HG03196 (cell line): ENCODE measurements around the gene AQP9.
"Not testable (repeated sequence)": the region's sequence is repeated elsewhere in the genome, so short reads cannot be mapped to it uniquely, and the experiment has no call there.

ENCODE experiments used
- ATAC-seq: cut with Tn5 transposase; IDR thresholded peaks from one replicate; pipeline ENCODE4 v1.9.1; 2021; ENCODE audit not compliant: unreplicated experiment

The AQP9 gene

DNA sequence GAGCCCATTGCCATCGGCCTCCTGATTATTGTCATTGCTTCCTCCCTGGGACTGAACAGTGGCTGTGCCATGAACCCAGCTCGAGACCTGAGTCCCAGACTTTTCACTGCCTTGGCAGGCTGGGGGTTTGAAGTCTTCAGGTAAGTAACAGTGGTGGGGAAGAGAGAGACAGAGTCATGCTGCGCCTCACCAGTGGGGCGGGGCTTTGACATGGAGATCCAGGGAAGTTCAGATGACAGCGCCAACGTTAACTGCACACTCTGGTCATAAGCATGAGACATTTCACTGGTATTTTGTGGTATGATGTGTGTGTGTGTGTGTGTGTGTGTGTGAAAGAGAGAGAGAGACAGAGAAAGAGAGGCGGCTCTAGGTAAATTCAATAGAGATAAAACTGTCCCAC is 41.0 kb downstream of the AQP9 start:
- no peak for ATAC-seq

DNA sequence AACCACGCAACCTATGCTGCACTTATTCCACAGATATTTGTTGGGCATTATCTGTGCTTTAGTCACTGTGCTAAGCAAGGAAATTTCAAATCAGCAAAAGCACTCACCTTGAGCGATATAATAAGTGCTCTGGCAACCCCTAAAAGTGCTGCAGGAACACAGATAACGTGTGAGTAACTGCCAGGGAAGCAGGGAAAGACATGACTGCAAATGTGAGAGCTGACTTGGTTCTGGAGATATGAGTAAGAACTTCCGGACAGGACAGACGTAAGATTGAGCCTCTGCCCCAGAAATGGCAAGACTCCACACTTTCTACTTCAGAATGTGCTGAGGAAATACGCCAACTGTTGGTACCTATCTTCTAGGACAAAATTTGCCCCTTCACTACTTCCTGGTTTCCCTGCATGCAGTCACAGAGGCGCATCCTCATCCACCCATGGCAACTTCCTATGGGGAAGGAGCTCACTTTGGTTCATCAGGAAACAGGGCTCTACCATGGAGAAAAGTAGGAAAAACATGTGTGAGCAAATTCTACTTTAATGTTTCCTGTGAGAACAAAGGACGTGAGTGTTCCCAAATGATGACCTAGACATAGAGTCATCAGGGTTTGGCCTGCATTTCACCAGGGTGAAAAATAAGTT is 41.7 kb downstream of the AQP9 start:
- no peak for ATAC-seq

DNA sequence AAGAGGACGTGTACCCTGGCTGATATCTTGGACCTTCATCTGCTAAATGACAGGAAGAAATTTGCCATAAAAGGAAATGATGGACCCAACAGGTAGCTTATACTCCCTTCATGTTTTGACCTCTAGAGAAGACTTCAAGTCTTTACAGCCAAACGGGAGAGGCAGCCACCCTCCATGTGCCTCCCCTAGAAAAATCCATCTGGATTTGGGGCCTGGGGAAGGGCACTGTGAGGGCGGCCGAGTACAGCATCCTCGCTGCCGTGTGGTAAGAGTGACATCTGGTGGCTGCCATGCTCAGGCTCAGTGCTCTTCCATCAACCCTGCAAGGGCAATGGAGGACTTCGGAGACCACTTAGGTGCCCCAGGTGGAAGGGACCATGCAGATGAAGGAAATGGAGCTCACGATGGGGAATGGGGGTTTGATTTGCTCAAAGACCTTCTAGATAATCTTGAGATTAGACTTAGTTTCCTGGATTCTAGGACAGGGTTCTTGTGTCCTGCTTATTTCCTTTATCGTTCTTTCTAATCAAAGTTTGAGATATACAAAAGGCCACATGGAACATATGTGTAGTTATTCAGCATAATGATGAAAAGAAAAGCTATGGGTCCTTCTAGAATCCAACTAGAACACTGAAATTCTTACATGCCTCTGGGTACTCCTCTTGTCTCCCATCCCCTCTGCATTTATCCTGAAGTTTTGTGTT is 44.4 kb downstream of the AQP9 start:
- no peak for ATAC-seq

DNA sequence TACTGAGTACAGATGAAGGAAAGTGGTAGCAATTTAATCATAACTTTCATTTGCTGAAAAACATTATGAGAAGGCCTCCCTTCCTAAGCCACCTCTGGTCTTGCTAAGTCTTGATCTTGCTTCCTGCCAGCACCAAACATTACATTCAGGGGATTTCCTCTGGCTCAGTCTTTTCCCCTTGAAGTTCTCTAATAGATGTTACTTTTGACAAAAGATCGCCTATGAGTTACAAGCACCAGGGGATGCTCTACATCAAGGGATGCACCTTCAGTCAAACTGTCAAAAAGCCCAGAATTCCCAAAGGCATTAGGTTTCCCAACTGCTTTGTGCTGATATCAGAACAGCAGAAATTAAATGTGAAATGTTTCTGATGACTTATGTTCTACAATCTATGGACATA is 47.3 kb downstream of the AQP9 start:
- ATAC-seq = no peak

DNA sequence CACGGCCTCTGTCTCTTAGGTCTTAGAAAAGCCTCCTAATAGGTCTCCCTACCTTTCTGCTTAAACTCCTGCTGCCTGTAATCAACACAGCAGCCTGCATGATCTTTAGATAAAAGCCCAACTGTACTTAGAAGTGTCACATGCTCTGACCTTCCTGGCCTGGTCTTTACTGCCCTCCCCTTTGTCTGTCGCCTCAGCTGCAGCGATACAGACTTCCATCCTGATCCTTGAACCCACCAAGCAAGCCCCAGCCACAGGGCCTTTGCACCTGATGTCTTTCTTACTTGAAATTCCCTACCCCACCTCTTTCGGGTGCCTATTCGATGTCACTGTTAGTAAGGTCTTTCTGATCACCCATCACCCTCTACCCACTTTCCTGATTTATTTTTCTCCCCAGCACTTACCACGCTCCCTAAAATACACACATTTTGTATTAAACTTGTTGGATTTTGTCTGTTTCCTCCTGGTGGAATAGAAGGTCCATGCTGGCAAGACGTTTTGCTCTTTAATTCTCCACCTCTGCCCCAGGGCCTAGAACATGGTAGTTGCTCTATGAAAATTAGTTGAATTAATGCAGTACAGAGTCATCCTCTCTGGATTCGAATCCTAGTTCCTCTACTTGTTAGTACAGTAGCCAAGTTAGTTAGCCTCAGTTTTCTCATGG is 51.1 kb downstream of the AQP9 start:
- ATAC-seq = no peak

DNA sequence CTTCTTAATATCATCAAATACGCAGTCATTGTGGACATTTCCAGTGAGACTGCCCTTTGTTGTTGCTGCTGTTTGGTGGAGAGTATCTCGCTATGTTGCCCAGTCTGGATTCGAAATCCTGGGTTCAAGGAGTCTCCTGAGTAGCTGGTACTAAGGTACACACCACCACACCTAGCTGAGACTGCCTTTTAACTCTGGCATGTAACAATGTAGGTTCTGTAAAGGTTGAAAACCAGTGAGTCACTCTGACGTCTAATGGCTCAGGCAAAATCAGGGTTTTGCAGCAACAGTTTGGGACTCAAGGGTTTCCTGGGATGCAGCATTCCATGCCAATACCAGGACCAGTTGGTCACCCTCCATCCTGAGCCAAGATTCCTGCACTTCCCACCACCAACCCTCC is 52.2 kb downstream of the AQP9 start:
- no peak for ATAC-seq

DNA sequence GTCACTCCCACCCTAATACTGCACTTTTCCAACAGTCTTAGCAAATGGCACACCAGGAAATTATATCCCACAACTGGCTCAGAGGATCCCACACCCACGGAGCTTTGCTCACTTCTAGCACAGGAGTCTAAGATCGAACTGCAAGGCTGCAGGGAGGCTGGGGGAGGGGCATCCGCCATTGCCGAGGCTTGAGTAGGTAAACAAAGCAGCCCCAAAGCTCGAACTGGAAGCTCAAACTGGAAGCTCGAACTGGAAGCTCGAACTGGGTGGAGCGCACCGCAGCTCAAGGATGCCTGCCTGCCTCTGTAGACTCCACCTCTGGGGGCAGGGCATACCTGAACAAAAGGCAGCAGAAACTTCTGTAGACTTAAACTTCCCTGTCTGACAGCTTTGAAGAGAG is 55.5 kb downstream of the AQP9 start:
- not testable (repeated sequence) for ATAC-seq

DNA sequence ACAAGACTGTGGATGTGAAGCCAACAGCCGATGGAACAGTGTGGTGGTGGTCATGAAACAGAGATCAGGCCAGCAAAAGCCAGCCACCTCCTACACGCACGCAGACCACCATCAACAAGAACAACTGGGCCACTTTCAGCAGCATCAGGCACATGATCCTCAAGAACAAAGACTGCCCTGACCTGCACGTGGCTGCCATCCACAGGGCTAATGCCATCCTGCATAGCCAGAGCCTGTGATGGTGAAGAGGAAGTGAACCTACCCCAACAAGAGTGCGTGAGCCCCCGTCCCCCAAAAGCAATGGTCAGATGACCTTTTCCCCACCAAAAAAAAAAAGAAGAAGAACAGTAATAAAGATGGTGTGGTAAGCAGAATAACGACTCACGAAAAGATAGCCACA is 62.6 kb downstream of the AQP9 start:
- no peak for ATAC-seq

DNA sequence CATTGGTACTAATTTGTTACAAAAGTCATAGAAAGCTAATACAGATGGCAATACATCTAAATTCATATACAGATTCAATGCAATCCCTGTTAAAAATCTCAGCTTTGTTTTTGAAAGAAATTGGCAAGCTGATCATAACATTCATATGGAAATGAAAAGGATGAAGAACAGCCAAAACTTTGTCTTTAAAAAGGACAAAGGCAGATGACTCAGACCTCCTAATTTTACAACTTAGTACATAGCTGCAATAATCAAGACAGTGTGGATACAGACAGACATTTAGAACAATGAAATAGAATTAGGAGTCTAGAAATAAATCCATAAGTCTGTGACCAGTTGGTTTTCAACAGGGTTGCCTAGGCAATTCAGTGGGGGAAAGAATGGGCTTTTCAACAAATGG is 63.3 kb downstream of the AQP9 start:
- ATAC-seq = no peak

DNA sequence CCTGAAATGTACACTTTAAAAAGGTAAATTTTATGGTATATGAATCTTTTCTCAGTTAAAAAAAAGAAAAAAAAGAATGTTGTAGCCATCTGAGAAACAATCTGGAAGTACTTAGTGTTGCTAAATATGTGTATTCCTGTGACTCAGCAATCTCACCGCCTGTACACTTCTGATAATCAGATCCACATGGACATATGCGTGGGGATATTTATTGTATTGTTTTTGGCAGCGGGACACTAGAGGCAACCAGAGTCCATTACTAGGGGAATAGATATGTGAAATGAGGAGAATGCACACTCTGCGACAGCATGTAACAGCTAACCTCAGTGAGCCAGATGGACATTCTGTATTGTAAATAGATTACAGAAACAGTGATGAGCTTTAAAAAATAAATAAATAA is 65.4 kb downstream of the AQP9 start:
- no peak for ATAC-seq

DNA sequence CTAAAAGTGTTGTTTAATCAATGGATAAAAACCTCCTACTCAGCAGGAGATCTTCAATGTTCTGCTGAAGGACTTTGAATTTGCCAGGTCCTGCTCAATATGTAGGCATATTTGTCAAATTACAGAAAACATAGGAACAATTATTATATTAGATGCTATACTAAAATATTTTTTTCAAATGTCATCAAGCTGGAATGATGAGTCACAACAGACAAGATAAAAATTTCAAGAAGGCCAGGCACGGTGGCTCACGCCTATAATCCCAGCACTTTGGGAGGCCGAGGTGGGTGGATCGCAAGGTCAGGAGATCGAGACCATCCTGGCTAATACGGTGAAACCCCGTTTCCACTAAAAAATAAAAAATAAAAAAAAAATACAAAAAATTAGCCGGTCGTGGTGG is 68.0 kb downstream of the AQP9 start:
- ATAC-seq = no peak

DNA sequence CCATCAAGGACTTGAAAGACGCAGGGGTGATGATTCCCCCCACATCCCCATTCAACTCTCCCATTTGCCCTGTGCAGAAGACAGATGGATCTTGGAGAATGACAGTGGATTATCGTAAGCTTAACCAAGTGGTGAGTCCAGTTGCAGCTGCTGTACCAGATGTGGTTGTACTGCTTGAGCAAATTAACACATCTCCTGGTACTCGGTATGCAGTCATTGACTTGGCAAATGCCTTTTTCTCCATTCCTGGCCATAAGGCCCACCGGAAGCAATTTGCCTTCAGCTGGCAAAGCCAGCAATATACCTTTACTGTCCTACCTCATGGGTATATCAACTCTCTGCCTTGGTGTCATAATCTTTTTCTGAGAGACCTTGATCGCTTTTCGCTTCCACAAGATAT is 70.0 kb downstream of the AQP9 start:
- ATAC-seq = not testable (repeated sequence)

DNA sequence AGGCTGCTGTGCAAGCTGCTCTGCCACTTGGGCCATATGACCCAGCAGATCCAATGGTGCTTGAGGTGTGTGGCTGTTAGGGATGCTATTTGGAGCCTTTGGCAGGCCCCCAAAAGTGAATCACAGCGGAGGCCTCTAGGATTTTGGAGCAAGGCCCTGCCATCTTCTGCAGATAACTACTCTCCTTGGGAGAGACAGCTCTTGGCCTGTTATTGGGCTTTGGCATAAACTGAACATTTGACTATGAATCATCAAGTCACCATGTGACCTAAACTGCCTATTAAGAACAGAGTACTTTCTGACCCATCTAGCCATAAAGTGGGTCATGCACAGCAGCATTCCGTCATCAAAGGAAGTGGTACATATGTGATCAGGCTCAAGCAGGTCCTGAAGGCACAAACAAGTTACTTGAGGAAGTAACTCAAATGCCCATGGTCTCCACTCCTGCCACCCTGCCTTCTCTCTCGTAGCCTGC is 70.9 kb downstream of the AQP9 start:
- ATAC-seq = not testable (repeated sequence)

DNA sequence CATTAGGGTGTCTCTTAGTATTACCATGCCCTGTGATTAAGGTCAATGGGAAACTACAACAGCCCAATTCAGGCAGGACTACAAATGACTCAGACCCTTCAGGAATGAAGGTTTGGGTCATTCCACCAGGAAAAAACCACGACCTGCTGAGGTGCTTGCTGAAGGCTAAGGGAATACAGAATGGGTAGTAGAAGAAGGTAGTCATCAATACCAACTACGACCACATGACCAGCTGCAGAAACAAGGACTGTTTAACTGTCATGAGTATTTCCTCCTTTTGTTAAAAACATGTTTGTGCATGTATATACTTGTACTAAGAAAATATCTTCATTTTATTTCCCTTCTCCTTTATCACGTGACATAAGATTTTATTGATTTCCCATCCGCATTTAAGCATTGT is 71.8 kb downstream of the AQP9 start:
- not testable (repeated sequence) for ATAC-seq

DNA sequence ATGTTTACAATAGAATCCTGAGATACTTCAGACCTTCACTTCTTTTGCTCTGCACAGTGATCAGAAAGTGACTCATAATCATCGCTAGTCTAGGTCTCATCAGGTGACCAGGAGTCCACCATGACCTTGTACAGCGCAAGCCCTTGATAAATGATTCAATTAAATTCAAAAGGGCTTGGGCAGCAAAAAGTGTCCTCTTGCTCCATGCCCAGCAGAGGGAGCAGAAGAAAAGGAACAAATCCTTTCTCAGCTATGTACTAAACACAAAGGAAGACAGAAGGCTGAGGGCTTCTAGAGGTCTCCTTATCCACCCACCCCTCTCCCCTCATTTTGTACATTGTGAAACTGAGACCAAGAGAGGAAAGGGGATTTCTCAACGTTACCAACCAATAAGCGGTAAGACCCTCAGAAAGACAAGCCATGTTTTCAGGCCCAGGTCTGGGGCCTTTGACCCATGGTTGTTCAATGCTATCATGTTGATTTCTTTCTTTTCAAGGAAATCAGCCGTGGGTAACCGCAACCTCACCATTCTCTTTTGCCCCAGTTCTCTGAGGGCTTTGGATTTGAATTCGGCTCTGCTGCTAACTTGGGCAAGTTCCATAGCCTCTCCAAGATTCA is 74.8 kb downstream of the AQP9 start:
- no peak for ATAC-seq

DNA sequence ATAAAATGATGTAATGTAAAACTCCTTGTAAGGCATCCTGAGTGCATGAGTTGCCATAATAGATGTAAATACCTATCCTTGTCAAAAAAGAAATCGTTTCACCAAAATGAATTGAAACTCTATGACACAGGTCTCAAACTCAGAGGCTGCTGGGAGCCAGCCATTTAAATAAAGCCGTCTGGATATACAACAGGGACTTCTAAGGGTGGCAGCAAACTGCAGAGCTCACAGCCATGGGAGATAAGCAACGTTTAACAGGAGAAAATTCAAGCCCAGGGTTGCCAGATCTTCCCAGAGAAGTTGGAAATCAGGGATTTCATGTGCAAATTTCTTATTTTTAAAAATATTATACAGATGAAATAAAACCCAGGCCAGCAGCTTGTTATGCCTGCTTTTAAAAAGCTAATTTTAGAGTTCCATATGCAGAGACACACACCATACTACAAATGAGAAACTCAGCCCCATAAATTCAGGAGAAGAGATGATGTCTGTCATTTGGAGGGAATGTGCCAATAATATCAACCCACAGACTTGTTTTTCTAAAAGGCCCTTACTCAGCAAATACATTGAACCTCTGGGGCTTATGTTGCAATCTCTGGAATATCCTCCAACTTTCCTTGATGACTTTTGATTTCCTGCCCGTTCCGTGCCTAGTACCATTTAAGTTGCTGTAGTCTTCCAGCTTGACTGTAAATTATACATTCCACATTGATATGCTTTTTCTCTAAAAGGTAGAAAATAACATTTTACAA is 75.6 kb downstream of the AQP9 start:
- no peak for ATAC-seq

DNA sequence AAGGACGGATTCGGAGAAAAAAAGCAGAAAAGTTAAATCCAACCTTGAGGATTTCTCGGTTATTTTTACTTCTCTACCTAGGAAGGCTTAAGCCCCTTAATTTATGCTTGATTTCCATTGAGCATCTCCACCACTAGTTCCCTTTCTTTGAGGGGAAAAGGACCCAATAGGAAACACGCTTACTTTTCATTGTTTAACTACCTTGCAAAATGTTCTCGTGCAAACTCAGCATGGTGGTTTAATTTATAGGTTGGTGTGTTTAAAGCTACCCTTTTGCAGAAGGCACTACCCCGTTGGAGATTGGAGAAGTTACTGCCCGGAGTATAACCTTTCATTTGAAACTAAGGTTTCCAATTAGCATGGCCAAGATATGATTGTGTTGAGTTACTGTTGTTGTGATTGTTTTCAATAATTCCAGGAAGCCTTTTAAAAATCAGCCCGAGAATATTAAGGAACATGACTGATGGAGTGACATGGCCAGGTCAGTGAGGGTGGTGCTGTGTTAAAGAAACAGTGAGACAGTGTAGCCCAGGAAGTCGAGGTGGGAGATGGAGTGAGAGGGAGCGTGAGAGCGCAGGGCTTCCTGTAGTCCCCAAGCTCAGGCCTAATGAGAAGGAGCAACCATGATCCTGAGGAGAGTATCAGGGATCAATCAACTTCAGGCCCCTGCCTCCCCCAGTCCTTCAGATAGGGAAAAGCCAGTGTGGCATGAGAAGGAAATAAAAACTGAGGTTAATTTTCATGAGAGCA is 76.6 kb downstream of the AQP9 start:
- ATAC-seq = no peak

DNA sequence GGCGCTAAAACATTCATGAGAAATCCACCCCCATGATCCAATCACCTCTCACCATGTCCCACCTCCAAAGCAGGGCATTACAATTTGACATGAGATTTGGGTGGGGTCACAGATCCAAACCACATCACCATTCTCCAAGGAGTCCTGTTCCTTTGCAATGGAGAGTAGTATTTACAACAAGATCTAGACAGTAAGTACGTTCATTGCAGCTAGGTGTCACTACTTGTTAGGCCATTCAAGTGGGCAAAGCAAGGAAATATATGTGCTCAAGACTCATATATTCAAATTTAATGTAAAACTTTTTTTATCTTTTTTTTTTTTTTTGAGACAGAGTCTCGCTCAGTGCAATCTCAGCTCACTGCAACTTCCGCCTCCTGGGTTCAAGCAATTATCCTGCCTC is 79.3 kb downstream of the AQP9 start:
- ATAC-seq = no peak

DNA sequence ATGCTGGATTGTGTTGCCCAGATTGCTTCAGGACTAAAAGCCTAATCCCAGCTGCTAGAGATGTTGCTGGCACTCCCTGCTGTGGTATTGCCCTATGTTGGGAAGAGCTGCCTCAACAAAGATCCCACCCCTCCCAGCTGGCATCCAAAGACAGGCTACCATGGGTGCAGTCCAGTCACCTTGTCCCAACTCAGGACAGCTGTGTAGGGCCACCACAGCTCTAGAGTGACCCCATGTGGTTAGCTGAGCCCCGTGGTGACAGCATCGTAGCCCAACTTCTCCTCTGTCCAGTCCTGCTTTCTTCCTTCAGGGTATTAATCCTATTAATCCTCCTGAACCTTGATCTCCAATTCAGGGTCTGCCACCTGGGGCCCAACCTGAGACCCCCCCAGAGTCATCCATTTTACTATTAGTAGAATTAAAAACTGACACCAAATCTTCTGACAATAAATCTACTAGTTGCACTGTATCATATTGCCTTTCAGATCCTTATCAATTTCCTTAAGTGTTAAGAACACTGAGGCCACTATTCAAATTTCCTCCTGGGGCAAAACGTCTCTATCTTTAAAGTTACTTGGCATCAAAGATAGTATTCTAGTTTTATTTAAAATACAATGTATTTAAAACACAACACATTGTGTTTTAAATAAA is 83.5 kb downstream of the AQP9 start:
- no peak for ATAC-seq

DNA sequence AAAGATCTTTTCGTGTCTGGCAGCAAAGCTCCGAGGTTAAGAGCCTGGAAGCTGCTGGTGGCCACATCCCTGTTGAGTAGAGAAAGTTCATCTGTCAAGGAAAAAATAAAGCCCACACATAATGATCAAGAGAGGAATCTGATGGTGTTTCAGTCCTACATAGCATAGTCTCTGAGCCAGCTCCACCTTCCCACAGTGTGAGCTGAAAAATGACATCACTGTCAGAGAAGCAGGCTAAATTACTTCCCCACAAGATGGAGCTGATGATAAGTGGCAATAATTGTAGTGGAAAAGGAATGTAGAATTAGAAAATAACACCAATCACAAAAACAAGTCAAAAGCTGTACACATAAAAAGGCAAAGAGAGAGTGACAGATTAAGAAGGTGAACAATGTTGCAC is 84.5 kb downstream of the AQP9 start:
- ATAC-seq = no peak
